GM23338 (cell line): ENCODE results near the gene TDRD1. TPM values are rescaled to one million over a fixed set of nuclear protein-coding genes. Genes with fewer than 3 reads are reported as not detected.

Source experiments
- ATAC-seq: fragments of 200-7000 bp; cut with Tn5 transposase; 3 replicates; pipeline ENCODE4 v1.9.1; 2020
- DNase-seq: peaks from one replicate; pipeline ENCODE4 v3.0.0-alpha.2; 2015; ENCODE audit warnings: low spot score
- H2AFZ ChIP-seq: fragments of 200-600 bp; sonication (generic); 2 replicates; pipeline ENCODE4 v1.8.0; 2016; ENCODE audit warnings: antibody characterized with exemption, mild to moderate bottlenecking, moderate library complexity
- H3F3A ChIP-seq: fragments of 200-600 bp; sonication (generic); replicated peaks from 2 replicates; pipeline ENCODE4 v1.8.0; 2017; ENCODE audit warnings: antibody characterized with exemption, mixed run types, low read depth
- H3K27ac ChIP-seq: fragments of 200-600 bp; sonication (generic); 2 replicates; pipeline ENCODE4 v1.6.1; 2016; ENCODE audit warnings: low read depth
- H3K27me3 ChIP-seq: fragments of 200-600 bp; sonication (generic); 2 replicates; pipeline ENCODE4 v1.8.0; 2016; ENCODE audit warnings: mild to moderate bottlenecking, mixed run types, moderate library complexity; ENCODE audit not compliant: insufficient read depth
- H3K36me3 ChIP-seq: fragments of 200-600 bp; sonication (generic); 2 replicates; pipeline ENCODE4 v1.8.0; 2016; ENCODE audit warnings: mild to moderate bottlenecking; ENCODE audit not compliant: insufficient read depth
- H3K4me1 ChIP-seq: fragments of 200-600 bp; sonication (generic); 2 replicates; pipeline ENCODE4 v1.8.0; 2016; ENCODE audit warnings: mild to moderate bottlenecking, moderate library complexity; ENCODE audit not compliant: insufficient read depth
- H3K4me2 ChIP-seq: fragments of 200-600 bp; sonication (generic); 2 replicates; pipeline ENCODE4 v1.7.1; 2017; ENCODE audit warnings: mixed run types
- H3K4me3 ChIP-seq: fragments of 200-600 bp; sonication (generic); 2 replicates; pipeline ENCODE4 v1.6.1; 2016; ENCODE audit warnings: mixed run types
- H3K79me2 ChIP-seq: fragments of 200-600 bp; sonication (generic); replicated peaks from 2 replicates; pipeline ENCODE4 v1.8.0; 2017; ENCODE audit warnings: mild to moderate bottlenecking; ENCODE audit not compliant: insufficient read depth
- H3K9me2 ChIP-seq: fragments of 200-600 bp; sonication (generic); 2 replicates; pipeline ENCODE4 v1.8.0; 2017; ENCODE audit not compliant: insufficient read depth
- H4K20me1 ChIP-seq: fragments of 200-600 bp; sonication (generic); replicated peaks from 2 replicates; pipeline ENCODE4 v1.8.0; 2017; ENCODE audit warnings: mild to moderate bottlenecking; ENCODE audit not compliant: insufficient read depth
- H3K27ac Mint-ChIP-seq: 2 replicates; pipeline ENCODE4 v1.8.0; 2020; ENCODE audit warnings: inconsistent platforms, mild to moderate bottlenecking, moderate library complexity, mixed read lengths
- H3K27me3 Mint-ChIP-seq: 3 replicates; pipeline ENCODE4 v1.8.0; 2022; ENCODE audit warnings: low read depth, mild to moderate bottlenecking, moderate library complexity, mixed read lengths, inconsistent platforms; ENCODE audit not compliant: insufficient read depth, poor library complexity
- H3K36me3 Mint-ChIP-seq: 3 replicates; pipeline ENCODE4 v1.8.0; 2021; ENCODE audit warnings: low read depth, mild to moderate bottlenecking, inconsistent platforms, moderate library complexity, mixed read lengths
- H3K4me1 Mint-ChIP-seq: 3 replicates; pipeline ENCODE4 v1.8.0; 2020; ENCODE audit warnings: mild to moderate bottlenecking, inconsistent platforms, mixed read lengths
- H3K4me3 Mint-ChIP-seq: 3 replicates; pipeline ENCODE4 v1.8.0; 2021; ENCODE audit warnings: moderate library complexity, mild to moderate bottlenecking, inconsistent platforms, mixed read lengths
- H3K9me3 Mint-ChIP-seq: 3 replicates; pipeline ENCODE4 v1.8.0; 2020; ENCODE audit warnings: moderate library complexity, mild to moderate bottlenecking, inconsistent platforms, mixed read lengths
- CREB1 ChIP-seq: fragments of 250-450 bp; sonication (Bioruptor Pico); IDR thresholded peaks from 2 replicates; pipeline ENCODE4 v1.5.0; 2020; ENCODE audit warnings: low read depth, mild to moderate bottlenecking, moderate library complexity
- POLR2AphosphoS5 ChIP-seq: IDR thresholded peaks from 2 replicates; pipeline ENCODE4 v1.6.1; 2016; ENCODE audit warnings: antibody characterized with exemption, low read depth
- STAT1 ChIP-seq: IDR thresholded peaks from one replicate; pipeline ENCODE4 v1.6.1; 2016; ENCODE audit warnings: antibody characterized with exemption; ENCODE audit not compliant: unreplicated experiment
- ZNF114 ChIP-seq: fragments of 250-450 bp; sonication (Bioruptor Pico); IDR thresholded peaks from 2 replicates; pipeline ENCODE4 v1.5.0; 2020; ENCODE audit warnings: mild to moderate bottlenecking, moderate library complexity
- polyA plus RNA-seq: library from polyadenylated mRNA; unstranded; fragments of >200 nt; fragmentation: Nextera tagmentation; extraction: Ambion mirVana; gene quantifications from 2 replicates; pipeline ENCODE4 v1.2.1, GENCODE V29; 2016
- total RNA-seq: library from RNA; depleted of rRNA; stranded (reverse); fragments of >200 nt; shearing (Covaris generic); gene quantifications from 2 replicates; pipeline ENCODE4 v1.2.3, GENCODE V29; 2014
- TF ChIP-seq, protein P1 (sequence below), 2 experiments: fragments of 200-600 bp in 1 of 2; sonication (generic) in 1 of 2; conservative IDR thresholded peaks; 2 replicates each; pipeline versions ENCODE4 v1.5.1 to v1.6.1; 2016 to 2017; ENCODE audit warnings: antibody characterized with exemption in 2 of 2, low read depth in 2 of 2, mild to moderate bottlenecking in 2 of 2, moderate library complexity in 1 of 2
- TF ChIP-seq, protein P2 (sequence below): fragments of 250-450 bp; sonication (Bioruptor Pico); IDR thresholded peaks from 2 replicates; pipeline ENCODE4 v1.5.0; 2020; ENCODE audit warnings: mild to moderate bottlenecking, moderate library complexity

The TDRD1 gene
- total and polyA plus RNA-seq, 2 experiments from 2014 or later = 0.52 to 1.5 TPM

DNA sequence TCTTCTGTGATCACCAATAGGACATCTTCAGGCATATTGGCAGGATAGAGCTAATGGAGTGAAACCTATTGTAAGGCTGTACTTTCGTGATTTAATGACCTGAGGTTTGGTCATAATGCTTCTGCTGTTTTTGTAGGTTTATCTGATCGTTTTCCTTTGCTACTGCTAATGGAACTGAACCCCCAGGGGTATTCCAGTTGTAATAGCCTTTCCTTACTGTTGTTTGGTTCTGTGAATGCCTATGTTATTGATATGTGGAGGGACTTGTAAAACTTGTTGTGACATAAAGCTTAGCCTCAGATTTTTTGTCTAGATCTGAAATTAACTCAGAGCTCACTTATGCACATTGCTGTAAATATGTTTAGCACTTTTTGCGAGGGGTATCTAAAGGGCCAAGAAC is 49.0 kb downstream of the TDRD1 start:
- no peak overlapping the region for H3K4me2 ChIP-seq
- peaks cover 5% of the 10 kb centered on the region; the same call in 1 of the 2 replicates for H3K9me2 ChIP-seq
- ATAC-seq (no peak), DNase-seq (no peak)
- no peaks in the 10 kb centered on the region; the same call in 2 of the 3 replicates for H3K9me3 Mint-ChIP-seq
- no peaks in the 10 kb centered on the region for H3K4me1 ChIP-seq
- H3K4me3 ChIP-seq = no peak overlapping the region
- H3F3A ChIP-seq = no peaks in the 10 kb centered on the region
- no peaks in the 10 kb centered on the region for H3K27me3 Mint-ChIP-seq
- no peaks in the 10 kb centered on the region for H3K36me3 Mint-ChIP-seq
- H3K4me3 Mint-ChIP-seq = no peak overlapping the region
- no peak overlapping the region for H3K27ac Mint-ChIP-seq
- no peaks in the 10 kb centered on the region for H3K36me3 ChIP-seq
- no peaks in the 10 kb centered on the region for H3K79me2 ChIP-seq
- no peak overlapping the region; the same call in 1 of the 2 replicates for H2AFZ ChIP-seq
- no peaks in the 10 kb centered on the region for H3K27me3 ChIP-seq
- TF ChIP-seq STAT1 (no peak), POLR2AphosphoS5 (no peak), ZNF114 (no peak), CREB1 (CRISPR knock-in tag) (no peak)
- H3K27ac ChIP-seq = no peak overlapping the region
- no peaks in the 10 kb centered on the region for H3K4me1 Mint-ChIP-seq
- H4K20me1 ChIP-seq = no peaks in the 10 kb centered on the region

DNA sequence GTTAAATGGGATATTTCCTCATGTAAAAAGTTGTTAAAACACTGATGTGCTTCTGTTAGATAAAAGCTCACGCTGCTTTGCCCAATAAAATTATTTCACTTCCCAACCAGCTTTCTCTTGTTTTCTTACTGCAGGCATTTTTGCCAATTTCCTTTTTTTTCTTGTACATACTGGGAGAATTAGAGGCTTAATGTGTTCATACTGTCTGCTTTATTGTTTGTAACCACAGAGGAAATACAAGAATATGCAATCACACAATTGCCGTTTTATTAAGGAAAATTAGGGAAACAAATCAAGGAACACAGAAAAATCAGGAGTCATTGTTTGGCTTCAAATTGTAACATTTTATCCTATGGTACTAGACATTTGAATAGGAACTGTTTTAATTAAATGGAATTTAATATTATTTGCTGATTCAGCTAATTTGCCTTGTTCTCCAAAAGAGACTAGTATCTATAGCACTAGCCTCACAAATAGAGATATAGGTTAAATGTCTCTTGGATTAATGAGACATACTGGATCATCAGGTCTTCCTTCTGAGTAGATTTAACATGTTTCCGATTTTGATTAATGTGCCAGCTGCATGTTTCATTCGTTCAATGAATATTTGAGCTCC is 53.5 kb downstream of the TDRD1 start:
- Histone ChIP-seq H3K4me3 (no peak overlapping the region), H4K20me1 (no peaks in the 10 kb centered on the region), H3K27me3 (no peaks in the 10 kb centered on the region), H3K79me2 (no peaks in the 10 kb centered on the region), H3K4me1 (no peaks in the 10 kb centered on the region), H3K4me2 (no peak overlapping the region), H3K9me2 (no peaks in the 10 kb centered on the region), H2AFZ (no peak overlapping the region), H3K36me3 (no peaks in the 10 kb centered on the region), H3F3A (no peaks in the 10 kb centered on the region), H3K27ac (no peak overlapping the region)
- no peak for DNase-seq
- no peak overlapping the region for H3K4me3 Mint-ChIP-seq
- H3K27ac Mint-ChIP-seq = no peak overlapping the region
- no peak for TF ChIP-seq STAT1
- TF ChIP-seq, protein P1, sequence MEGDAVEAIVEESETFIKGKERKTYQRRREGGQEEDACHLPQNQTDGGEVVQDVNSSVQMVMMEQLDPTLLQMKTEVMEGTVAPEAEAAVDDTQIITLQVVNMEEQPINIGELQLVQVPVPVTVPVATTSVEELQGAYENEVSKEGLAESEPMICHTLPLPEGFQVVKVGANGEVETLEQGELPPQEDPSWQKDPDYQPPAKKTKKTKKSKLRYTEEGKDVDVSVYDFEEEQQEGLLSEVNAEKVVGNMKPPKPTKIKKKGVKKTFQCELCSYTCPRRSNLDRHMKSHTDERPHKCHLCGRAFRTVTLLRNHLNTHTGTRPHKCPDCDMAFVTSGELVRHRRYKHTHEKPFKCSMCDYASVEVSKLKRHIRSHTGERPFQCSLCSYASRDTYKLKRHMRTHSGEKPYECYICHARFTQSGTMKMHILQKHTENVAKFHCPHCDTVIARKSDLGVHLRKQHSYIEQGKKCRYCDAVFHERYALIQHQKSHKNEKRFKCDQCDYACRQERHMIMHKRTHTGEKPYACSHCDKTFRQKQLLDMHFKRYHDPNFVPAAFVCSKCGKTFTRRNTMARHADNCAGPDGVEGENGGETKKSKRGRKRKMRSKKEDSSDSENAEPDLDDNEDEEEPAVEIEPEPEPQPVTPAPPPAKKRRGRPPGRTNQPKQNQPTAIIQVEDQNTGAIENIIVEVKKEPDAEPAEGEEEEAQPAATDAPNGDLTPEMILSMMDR (conservative IDR thresholded peaks at IDR 0.05; ENCODE audit: low read depth in 2 of 2) = no peak
- TF ChIP-seq, protein P2, sequence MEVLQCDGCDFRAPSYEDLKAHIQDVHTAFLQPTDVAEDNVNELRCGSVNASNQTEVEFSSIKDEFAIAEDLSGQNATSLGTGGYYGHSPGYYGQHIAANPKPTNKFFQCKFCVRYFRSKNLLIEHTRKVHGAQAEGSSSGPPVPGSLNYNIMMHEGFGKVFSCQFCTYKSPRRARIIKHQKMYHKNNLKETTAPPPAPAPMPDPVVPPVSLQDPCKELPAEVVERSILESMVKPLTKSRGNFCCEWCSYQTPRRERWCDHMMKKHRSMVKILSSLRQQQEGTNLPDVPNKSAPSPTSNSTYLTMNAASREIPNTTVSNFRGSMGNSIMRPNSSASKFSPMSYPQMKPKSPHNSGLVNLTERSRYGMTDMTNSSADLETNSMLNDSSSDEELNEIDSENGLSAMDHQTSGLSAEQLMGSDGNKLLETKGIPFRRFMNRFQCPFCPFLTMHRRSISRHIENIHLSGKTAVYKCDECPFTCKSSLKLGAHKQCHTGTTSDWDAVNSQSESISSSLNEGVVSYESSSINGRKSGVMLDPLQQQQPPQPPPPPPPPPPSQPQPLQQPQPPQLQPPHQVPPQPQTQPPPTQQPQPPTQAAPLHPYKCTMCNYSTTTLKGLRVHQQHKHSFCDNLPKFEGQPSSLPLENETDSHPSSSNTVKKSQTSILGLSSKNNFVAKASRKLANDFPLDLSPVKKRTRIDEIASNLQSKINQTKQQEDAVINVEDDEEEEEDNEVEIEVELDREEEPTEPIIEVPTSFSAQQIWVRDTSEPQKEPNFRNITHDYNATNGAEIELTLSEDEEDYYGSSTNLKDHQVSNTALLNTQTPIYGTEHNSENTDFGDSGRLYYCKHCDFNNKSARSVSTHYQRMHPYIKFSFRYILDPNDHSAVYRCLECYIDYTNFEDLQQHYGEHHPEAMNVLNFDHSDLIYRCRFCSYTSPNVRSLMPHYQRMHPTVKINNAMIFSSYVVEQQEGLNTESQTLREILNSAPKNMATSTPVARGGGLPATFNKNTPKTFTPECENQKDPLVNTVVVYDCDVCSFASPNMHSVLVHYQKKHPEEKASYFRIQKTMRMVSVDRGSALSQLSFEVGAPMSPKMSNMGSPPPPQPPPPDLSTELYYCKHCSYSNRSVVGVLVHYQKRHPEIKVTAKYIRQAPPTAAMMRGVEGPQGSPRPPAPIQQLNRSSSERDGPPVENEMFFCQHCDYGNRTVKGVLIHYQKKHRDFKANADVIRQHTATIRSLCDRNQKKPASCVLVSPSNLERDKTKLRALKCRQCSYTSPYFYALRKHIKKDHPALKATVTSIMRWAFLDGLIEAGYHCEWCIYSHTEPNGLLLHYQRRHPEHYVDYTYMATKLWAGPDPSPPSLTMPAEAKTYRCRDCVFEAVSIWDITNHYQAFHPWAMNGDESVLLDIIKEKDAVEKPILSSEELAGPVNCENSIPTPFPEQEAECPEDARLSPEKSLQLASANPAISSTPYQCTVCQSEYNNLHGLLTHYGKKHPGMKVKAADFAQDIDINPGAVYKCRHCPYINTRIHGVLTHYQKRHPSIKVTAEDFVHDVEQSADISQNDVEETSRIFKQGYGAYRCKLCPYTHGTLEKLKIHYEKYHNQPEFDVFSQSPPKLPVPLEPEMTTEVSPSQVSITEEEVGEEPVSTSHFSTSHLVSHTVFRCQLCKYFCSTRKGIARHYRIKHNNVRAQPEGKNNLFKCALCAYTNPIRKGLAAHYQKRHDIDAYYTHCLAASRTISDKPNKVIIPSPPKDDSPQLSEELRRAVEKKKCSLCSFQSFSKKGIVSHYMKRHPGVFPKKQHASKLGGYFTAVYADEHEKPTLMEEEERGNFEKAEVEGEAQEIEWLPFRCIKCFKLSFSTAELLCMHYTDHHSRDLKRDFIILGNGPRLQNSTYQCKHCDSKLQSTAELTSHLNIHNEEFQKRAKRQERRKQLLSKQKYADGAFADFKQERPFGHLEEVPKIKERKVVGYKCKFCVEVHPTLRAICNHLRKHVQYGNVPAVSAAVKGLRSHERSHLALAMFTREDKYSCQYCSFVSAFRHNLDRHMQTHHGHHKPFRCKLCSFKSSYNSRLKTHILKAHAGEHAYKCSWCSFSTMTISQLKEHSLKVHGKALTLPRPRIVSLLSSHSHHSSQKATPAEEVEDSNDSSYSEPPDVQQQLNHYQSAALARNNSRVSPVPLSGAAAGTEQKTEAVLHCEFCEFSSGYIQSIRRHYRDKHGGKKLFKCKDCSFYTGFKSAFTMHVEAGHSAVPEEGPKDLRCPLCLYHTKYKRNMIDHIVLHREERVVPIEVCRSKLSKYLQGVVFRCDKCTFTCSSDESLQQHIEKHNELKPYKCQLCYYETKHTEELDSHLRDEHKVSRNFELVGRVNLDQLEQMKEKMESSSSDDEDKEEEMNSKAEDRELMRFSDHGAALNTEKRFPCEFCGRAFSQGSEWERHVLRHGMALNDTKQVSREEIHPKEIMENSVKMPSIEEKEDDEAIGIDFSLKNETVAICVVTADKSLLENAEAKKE (CRISPR knock-in tag) = no peak
- H3K9me3 Mint-ChIP-seq = no peaks in the 10 kb centered on the region
- no peaks in the 10 kb centered on the region for H3K36me3 Mint-ChIP-seq
- peaks cover 1% of the 10 kb centered on the region for H3K27me3 Mint-ChIP-seq
- no peaks in the 10 kb centered on the region for H3K4me1 Mint-ChIP-seq
- no peak for ATAC-seq
